Measurements from ENCODE around the gene SAMD14. TPM values are rescaled to one million over a fixed set of nuclear protein-coding genes. Genes with fewer than 3 reads are reported as not detected.

The SAMD14 gene
- total and polyA plus RNA-seq, 2 donors (not counting 1 experiment from before 2014, with no cell fraction given), result 0.13 to 0.89 TPM

GRCh38 chr17:50149091-50149416 lies 19.1 kb upstream of the SAMD14 start:
- Histone ChIP-seq H3K79me2 (ENCODE audit: control insufficient read depth, insufficient read depth, low read length) (peaks cover 68% of the 10 kb centered on the region), H3K9me3 (ENCODE audit: control extremely low read depth in 1 of 3, control insufficient read depth in 2 of 3, insufficient read depth in 1 of 3, low read length in 2 of 3) (no peaks in the 10 kb centered on the region), H3K36me3 (replicated peaks in 1 of 2; ENCODE audit: control extremely low read depth in 1 of 2, control insufficient read depth in 1 of 2, extremely low read depth in 1 of 2, insufficient read depth in 2 of 2, low read length in 1 of 2) (peaks cover 0 to 24% of the 10 kb centered on the region in 2 experiments), H3K9ac (ENCODE audit: low read length) (peak overlapping the region; percentile 95), H3K4me1 (ENCODE audit: control insufficient read depth in 2 of 2, insufficient read depth in 2 of 2, low read length in 2 of 2) (peaks cover 40 to 54% of the 10 kb centered on the region in 2 donors), H3K27ac (ENCODE audit: low read length in 2 of 2) (peak overlapping the region; percentile 82 to 94), H3K27me3 (replicated peaks in 1 of 4; ENCODE audit: control extremely low read depth in 1 of 4, control insufficient read depth in 3 of 4, insufficient read depth in 4 of 4, low read length in 3 of 4) (no peaks in the 10 kb centered on the region), H3K4me2 (replicated peaks; ENCODE audit: low read depth, low read length, poor library complexity, severe bottlenecking) (peak overlapping the region; percentile 92), H4K20me1 (ENCODE audit: control insufficient read depth, insufficient read depth, low read length, poor library complexity, severe bottlenecking) (peaks cover 61% of the 10 kb centered on the region), H3K4me3 (ENCODE audit: control extremely low read depth in 1 of 5, extremely low read depth in 1 of 5, insufficient read depth in 1 of 5, low read depth in 2 of 5, low read length in 4 of 5) (peak overlapping the region; percentile 49 to 97 (median 85)), H2AFZ (ENCODE audit: insufficient read depth, low read depth, low read length, poor library complexity, severe bottlenecking) (peak overlapping the region; percentile 34)
- no peak for DNase-seq
- H3K9me3 Mint-ChIP-seq (ENCODE audit: insufficient read depth), result no peaks in the 10 kb centered on the region
- H3K27me3 Mint-ChIP-seq, result no peaks in the 10 kb centered on the region
- intact Hi-C loops (cut with micrococcal nuclease), result no loop called here
- peak overlapping the region; percentile 98 for H3K27ac Mint-ChIP-seq
- peaks cover 50% of the 10 kb centered on the region for H3K4me1 Mint-ChIP-seq
- POLR2A ChIA-PET, result interaction anchor here (1.1 to 3.8 kb wide), 5 partner anchors 10 to 29 kb away, joined by 3 to 22 read pairs (median 8); no protein-coding TSS in a partner anchor
- WGBS (ENCODE audit: insufficient coverage), result 0% methylated on average over 30 of the region's 30 CpGs
- no peak for ATAC-seq (ENCODE audit: low read depth)
- TF ChIP-seq EZH2 (IDR thresholded peaks at IDR 0.05; ENCODE audit: borderline replicate concordance, insufficient read depth, low read depth, low read length, poor library complexity, severe bottlenecking), result no peak
- no peak for TF ChIP-seq CTCF (IDR thresholded peaks at IDR 0.05)
- CTCF ChIA-PET, result interaction anchor here (1.1 to 5.1 kb wide), 7 partner anchors 9 to 56 kb away, joined by 4 to 65 read pairs (median 12); partner anchors contain the start of gene PDK2
- H3K4me3 Mint-ChIP-seq, result peak overlapping the region; percentile 100
